NCI-H1694 treated with DMSO at 0.1 percent for 48 hours (cell line): Measurements from ENCODE around the gene DUSP15.

Source experiments
- DNase-seq: peaks from one replicate; lab custom pipeline; 2025; lab: John Stamatoyannopoulos, UW

Gene DUSP15

DNA sequence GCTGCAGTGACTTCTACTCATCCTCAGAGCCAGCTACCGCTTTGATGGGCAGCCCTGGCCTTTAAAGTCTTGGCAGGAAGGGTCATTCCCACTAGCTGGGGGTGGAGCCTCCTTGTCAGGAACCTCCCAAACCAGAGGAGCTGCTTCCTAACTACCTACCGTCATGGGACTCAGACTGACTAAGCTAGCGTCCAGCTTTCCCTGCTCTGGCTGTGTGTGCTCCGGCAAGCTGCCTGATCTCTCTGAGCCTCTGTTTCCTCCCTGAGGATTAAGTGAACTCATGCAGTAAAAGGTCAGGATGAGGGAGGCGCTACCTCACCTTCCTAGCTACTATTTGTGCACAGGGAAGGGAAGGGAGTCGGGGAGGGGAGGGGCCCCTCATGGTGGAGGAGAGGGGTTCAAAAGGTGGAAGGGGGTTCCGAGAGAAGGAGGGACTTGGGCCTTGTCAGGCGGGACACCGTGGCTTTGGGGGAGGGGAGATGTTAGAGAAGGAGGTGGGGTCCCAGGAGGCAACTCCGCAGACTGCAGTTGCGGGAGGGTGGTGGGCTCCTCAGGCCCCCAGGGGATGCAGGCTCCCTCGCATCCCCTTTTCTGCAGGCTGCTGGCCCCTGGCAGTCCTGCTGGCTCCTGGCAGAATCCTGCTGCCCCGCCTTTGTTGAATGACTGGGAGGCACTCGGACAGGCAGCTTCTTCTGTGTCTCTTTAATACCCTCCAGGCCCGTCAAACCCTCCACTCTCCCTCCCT lies 9.8 kb downstream of the DUSP15 start:
- DNase-seq = no peak

- no peak for DNase-seq
Measured at GRCh38 chr20:31859998-31860380, 10.3 kb downstream of the DUSP15 start.

- DNase-seq = no peak
Measured at GRCh38 chr20:31859266-31859997, 10.9 kb downstream of the DUSP15 start.

DNA sequence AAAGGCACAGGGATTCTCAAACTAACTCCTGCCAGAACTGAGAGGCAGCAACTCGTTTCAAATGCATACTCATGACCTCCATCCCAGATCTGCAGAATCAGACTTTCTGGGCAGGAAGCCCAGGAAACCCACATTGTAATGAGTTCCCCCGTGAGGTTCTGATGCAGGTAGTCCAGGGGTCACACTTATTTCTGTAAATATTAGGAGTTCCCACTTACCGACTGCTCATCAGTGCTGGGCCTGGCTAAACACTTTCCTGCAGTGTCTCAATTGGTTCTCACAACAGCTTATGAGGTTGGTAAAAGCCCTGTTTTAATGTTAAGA lies 11.6 kb downstream of the DUSP15 start:
- no peak for DNase-seq

GRCh38 chr20:31857861-31858759 lies 12.2 kb downstream of the DUSP15 start:
- no peak for DNase-seq

DNA sequence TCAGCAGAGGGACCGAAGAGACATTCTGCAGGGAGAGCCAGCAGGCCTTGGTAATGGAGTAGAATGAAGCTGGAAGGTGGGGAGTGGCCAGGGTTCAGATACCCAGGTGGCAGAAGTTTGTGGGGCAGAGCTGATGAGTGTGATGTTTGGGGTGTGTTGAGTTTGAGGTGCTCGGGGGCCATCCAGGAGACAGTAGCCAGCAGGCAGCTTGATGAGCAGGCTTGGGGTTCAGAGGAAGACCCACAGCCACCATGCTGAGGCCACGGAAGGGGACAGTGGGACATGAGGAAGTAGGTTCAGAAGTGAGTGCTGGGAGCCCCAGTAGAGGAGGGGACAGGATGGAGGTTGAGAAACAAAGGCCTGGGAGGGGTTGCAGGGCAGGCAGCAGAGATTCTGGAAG lies 13.8 kb downstream of the DUSP15 start:
- DNase-seq = no peak

DNA sequence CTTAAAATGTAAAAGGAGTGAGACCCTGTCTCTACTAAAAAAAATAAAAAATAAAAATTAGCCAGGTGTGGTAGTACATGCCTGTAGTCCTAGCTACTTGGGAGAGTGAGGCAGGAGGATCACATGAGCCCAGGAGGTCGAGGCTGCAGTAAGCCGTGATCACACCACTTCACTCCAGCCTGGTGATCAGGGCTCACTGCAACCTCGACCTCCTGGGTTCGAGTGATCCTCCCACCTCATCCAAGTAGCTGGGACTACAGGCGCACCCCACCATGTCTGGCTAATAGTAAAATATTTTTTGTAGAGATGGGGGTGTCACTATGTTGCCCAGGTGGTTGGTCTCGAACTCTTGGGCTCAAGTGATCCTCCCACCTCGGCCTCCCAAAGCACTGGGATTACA lies 16.8 kb downstream of the DUSP15 start:
- DNase-seq = no peak

DNA sequence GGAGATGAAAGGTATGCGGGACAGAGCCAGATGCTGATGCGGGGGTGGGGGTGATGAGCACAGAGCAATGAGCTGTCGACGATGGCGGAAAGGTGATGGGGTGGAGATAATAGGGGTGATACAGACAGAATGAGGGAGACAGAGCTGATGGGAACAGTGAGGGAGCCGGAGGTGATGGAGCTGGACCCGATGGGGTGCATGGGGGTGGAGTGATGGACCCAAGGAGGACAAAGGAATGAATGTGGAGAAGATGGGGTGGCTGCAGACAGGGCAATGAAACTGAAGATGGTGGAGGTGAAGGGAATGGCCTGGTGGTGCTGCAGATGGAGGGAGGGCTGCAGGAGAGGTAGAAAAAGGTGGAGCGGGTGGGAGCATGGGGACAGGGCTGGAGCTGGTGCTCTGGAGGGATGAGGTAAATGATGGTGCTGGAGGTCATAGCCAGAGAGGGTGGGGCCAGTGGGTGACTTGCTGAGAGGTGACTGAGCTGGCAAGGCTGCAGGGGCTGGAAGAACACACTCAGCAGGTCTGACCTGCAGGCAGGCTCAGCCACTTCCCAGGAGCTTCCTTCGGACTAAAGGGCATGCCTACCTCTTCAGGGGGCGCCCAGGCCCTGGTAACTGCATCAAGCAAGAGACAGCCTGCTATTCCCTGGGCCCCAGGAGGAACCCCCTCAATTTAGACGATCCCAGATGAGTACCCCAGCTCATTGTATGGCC lies 18.9 kb downstream of the DUSP15 start:
- DNase-seq = no peak

- DNase-seq = no peak
Measured at GRCh38 chr20:31849306-31849930, 20.9 kb downstream of the DUSP15 start.

GRCh38 chr20:31848088-31848999 lies 22.0 kb downstream of the DUSP15 start:
- no peak for DNase-seq

DNA sequence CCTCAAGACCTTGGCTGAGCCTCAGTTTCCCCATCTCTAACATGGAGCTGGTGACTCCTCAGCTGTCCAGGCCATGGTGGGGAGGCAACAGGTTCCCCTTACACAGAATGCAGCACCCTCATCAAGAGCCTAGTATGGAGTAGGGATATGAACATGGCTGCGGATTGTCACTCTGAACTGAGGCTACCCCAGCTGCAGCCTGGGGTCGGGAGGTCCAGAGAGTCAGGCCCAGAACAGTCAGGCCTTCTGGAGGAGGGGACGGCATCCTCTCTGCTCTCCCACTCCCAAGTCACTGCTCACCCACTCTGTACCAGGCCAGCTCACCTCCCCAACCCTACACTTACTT lies 23.6 kb downstream of the DUSP15 start:
- no peak for DNase-seq

- no peak for DNase-seq
Measured at GRCh38 chr20:31845300-31845863, 24.9 kb downstream of the DUSP15 start, which contains the start of gene FOXS1. TSS of gene FOXS1 (minus strand) at chr20:31845604. CDS start at chr20:31845542, 62 bp downstream.

DNA sequence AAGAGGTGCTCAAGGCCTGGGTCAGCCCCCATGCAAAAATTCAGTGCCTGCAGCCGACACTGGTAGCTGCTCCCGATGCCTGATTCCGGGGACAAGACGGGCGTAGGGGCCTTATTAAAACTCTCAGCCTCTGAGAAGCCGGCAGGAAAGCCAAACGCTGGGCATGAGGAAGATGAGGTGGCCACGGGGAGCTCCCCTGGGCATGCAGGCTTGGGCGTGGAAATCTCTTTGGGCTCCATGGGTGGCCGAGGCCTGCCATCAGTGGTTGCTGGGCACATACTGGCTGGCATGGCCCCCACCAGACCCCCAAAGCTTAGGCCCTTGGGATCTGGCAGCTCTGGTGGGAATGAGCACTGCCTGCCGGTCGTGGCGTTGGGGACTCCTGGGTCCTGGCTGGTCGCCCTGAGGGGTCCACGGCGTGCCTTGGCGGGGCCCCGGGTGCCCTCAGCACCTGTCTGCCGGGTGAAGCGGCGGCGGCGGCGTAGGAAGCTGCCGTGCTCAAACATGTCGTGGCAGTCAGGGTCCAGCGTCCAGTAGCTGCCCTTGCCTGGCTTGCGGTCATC lies 25.5 kb downstream of the DUSP15 start:
- DNase-seq = no peak

- no peak for DNase-seq
Measured at GRCh38 chr20:31843881-31844280, 26.4 kb downstream of the DUSP15 start.

DNA sequence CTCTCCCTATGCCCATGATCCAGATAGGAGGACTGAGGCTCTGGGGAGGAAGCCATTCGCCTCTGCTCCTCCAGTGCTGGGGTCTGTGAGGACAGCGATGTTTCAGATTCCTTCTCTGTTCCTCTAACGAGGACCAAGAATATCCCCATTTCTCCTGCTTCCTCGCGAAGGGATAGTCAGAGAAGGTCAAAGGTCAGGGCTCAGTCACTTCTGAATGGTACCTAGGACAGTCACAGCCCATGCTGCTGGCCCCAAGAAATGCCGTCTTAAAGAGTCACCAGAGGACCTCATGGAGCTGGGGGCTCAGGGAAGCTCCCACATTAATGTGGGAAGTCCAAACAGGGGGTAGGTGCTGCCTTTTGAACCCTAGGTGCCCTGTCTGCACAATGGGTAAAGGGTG lies 27.0 kb downstream of the DUSP15 start:
- no peak for DNase-seq

DNA sequence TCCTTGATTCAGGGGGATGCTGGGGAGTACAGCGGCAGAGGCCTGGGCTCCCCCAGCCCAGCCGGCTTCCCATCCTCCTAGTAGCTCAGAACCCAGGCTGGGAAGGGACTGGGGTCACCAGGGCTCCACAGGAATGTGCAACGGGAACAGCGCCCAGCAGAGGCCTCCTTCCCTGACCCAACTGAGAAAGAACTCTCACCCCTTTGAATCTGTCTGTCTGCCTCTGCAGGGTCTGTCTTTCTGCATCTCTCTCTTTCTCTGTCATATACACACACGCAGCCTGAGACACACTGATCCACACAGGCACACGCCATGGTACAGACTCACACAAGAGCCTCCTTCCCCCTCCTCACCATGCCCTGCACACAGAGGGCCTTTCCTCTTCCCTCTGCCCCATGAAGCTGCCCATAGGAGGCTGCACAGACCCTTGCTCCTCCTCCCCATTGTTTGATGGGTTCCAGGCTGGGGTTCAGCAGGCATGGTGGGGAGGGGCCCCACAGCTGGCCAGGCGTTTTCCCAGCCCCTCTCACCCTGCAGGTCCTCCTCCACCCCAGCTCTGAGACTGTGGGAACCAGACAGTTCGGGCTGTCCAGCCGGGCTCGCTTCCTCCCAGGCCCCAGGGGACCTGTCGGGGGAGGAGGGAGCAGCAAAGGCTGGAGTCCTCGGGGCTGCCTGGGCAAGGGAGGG lies 27.7 kb downstream of the DUSP15 start:
- DNase-seq = no peak

DNA sequence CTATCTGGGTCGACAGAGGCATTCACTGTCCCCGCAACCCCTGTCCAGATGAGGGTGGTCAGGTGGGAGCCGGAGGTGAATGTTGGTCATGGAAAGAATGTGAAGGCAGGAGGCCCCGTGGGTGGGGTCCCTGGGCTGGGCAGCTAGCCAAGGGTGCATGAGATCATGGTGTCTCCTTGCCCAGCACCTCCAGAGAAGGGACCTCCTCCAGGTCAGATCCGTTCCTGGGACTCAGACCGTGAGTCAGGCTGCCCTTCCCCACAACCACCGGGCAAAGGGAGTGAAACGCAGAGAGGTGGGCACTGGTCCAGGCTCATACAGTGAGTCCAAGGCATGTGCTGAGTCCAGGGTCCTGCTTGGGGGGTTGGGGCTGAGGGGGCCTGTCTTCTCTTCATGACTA lies 28.4 kb downstream of the DUSP15 start:
- DNase-seq = no peak

GRCh38 chr20:31840906-31841816 lies 29.2 kb downstream of the DUSP15 start:
- DNase-seq = no peak
